ENCODE results near the gene OLIG2.

Gene OLIG2

DNA sequence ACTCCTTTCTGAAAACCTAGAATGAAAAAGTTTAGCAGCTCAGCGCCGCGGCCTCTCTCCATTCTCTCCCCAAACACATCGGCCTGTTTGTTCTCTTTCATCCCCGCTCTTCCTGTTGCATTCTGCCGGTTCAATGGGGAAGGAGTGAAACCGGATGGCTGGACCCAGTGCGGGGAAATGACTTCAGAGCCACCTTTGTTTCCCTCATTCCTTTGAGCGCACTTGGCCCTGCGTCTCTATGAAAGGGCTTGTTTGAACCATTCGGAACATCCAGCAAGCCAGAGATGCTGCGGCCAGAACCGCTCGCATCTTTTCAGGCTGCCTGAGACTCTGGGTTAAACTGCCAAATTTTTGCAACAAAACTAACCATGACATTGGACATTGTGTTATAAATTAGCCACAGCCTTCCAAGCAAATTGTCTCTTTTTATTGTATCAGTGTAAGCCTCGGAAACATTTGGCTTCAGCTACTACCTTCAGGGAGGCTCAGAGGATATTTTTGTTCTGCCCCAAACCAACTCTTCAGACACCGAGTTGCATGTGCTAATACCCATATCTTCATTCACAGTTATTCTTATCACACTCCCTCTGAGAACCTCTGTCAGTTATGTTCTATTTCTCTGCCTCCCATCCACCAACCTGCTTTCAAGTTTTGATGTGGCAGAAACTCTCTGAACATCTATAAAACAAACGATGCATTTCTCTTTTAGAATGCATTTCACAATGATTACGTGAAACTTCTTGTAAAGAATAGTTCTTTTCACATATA, 39.1 kb downstream of the OLIG2 start:
- no peak for DNase-seq (ENCODE audit: low read depth)

- DNase-seq (ENCODE audit: low read depth) = no peak
These were observed 41.3 kb downstream of the OLIG2 start for GRCh38 chr21:33067043-33067442.

DNA sequence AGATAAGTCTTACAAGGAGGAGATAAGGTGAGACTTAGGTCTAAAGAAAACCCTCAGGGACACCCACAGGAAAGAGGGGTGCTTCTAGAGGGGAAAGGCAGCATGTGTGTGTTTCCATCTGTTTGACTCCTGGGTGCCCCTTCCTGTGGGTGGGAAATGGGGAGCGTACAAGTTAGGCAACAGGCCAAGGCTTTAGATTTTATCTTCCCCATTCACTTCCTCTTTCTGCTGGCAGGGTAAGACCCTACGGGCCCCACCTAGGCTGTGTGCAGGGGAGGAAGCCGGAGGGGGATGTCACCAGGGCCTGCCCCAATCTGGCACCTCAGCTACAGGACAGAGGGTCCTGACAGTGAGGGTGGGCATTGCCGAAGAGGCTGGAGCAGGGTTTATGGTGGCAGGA, 41.7 kb downstream of the OLIG2 start:
- no peak for DNase-seq (ENCODE audit: low read depth)

GRCh38 chr21:33069243-33069642, 43.5 kb downstream of the OLIG2 start:
- DNase-seq (ENCODE audit: low read depth) = no peak

- no peak for DNase-seq (ENCODE audit: low read depth)
These were observed 43.9 kb downstream of the OLIG2 start for GRCh38 chr21:33069645-33069993.

GRCh38 chr21:33069994-33070743, 44.4 kb downstream of the OLIG2 start, which contains the start of gene OLIG1:
TSS of gene OLIG1 (plus strand) at chr21:33070141. CDS start at chr21:33070247, 106 bp downstream.
- DNase-seq (ENCODE audit: low read depth) = no peak

DNA sequence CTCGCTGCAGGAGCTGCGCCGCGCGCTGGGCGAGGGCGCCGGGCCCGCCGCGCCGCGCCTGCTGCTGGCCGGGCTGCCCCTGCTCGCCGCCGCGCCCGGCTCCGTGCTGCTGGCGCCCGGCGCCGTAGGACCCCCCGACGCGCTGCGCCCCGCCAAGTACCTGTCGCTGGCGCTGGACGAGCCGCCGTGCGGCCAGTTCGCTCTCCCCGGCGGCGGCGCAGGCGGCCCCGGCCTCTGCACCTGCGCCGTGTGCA, 44.9 kb downstream of the OLIG2 start:
- no peak for DNase-seq (ENCODE audit: low read depth)

DNA sequence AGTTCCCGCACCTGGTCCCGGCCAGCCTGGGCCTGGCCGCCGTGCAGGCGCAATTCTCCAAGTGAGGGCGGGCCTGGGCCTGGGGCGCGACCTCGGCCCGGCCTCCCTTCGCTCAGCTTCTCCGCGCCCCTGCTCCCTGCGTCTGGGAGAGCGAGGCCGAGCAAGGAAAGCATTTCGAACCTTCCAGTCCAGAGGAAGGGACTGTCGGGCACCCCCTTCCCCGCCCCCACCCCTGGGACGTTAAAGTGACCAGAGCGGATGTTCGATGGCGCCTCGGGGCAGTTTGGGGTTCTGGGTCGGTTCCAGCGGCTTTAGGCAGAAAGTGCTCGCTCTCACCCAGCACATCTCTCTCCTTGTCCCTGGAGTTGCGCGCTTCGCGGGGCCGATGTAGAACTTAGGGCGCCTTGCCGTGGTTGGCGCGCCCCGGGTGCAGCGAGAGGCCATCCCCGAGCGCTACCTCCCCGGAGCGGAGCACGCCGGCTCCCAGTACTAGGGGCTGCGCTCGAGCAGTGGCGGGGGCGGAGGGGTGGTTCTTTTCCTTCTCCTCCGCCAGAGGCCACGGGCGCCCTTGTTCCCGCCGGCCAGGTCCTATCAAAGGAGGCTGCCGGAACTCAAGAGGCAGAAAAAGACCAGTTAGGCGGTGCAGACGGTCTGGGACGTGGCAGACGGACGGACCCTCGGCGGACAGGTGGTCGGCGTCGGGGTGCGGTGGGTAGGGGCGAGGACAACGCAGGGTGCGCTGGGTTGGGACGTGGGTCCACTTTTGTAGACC, 45.4 kb downstream of the OLIG2 start:
- no peak for DNase-seq (ENCODE audit: low read depth)

DNA sequence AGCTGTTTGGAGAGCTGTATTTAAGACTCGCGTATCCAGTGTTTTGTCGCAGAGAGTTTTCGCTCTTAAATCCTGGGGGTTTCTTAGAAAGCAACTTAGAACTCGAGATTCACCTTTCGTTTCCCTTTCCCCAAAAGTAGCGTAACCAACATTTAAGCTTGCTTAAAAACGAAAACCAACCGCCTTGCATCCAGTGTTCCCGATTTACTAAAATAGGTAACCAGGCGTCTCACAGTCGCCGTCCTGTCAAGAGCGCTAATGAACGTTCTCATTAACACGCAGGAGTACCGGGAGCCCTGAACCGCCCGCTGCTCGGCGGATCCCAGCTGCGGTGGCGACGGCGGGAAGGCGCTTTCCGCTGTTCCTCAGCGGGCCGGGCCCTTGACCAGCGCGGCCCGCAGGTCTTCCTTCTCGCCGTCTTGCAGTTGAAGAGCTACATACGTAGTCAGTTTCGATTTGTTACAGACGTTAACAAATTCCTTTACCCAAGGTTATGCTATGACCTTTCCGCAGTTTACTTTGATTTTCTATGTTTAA, 46.1 kb downstream of the OLIG2 start:
- DNase-seq (ENCODE audit: low read depth) = no peak

DNA sequence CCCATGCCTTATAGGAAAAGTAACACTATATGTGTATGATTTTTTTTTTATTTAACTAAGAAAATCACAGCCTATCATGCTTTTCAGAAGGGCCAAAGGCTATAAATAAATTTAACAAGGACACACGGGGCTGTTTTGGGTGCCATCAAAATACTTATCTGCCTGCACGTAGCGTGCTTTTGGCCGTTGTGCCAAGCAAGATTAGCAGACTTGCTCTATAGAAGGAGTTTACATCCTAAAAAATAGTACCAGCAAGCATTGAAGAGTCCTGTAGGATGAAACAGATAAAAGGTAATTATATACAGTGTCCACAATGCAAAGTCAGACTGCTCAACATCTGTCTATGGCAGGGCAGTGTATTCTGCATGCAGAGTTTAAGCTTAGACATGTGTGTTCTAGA, 47.9 kb downstream of the OLIG2 start:
- DNase-seq (ENCODE audit: low read depth) = no peak

DNA sequence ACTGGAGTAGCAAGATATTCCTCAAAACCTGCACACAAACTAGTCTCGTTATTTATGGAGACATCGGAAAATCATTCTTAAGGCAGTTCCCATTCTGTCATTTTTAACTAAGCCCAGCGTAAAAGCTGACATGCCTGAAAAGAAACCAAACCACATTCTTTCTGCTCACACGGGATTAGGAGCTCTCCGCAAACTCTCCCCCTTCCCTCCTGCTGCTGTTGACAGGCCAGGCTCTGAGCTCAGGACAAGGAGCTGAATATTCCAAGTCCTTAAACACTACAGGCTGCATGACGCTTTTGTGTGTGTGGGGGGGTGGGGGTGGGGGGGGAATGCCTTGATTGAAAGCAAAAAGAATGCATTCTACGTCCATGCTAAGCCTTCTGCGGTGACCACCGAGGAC, 49.4 kb downstream of the OLIG2 start:
- no peak for DNase-seq (ENCODE audit: low read depth)

- no peak for DNase-seq (ENCODE audit: low read depth)
These were observed 50.0 kb downstream of the OLIG2 start for GRCh38 chr21:33075596-33076195.

GRCh38 chr21:33076600-33077329, 51.0 kb downstream of the OLIG2 start:
- no peak for DNase-seq (ENCODE audit: low read depth)
